C4-2B (cell line): ENCODE results near the gene FOXO1.

Experiments
- CTCF ChIP-seq: fragments of 450-650 bp; conservative IDR thresholded peaks from 2 replicates; pipeline ENCODE4 v1.5.1; 2017; ENCODE audit warnings: mild to moderate bottlenecking
- ZFX ChIP-seq: fragments of 450-650 bp; IDR thresholded peaks from 2 replicates; pipeline ENCODE4 v1.6.1; 2017

- TF ChIP-seq CTCF (no peak), ZFX (no peak)
Measured at GRCh38 chr13:40664350-40665125, 1.9 kb downstream of the FOXO1 start.
